ENCODE results near the gene CERK.

The CERK gene

GRCh38 chr22:46697811-46698515, 40.1 kb downstream of the CERK start:
- no peak for DNase-seq

GRCh38 chr22:46696614-46697013, 41.4 kb downstream of the CERK start:
- no peak for DNase-seq

GRCh38 chr22:46696229-46696518, 41.9 kb downstream of the CERK start:
- DNase-seq = no peak

- DNase-seq = no peak
Observed at GRCh38 chr22:46695346-46696228, 42.5 kb downstream of the CERK start.

- DNase-seq = no peak
Observed at GRCh38 chr22:46694416-46695170, 43.5 kb downstream of the CERK start.

- no peak for DNase-seq
Observed at GRCh38 chr22:46693634-46694415, 44.2 kb downstream of the CERK start.

- no peak for DNase-seq
Observed at GRCh38 chr22:46691571-46691970, 46.5 kb downstream of the CERK start.

GRCh38 chr22:46690146-46690545, 47.9 kb downstream of the CERK start:
- DNase-seq = no peak

- no peak for DNase-seq
Observed at GRCh38 chr22:46688949-46689348, 49.1 kb downstream of the CERK start.

GRCh38 chr22:46687460-46687859, 50.6 kb downstream of the CERK start:
- DNase-seq = no peak

- no peak for DNase-seq
Observed at GRCh38 chr22:46687048-46687444, 51.0 kb downstream of the CERK start.

- no peak for DNase-seq
Observed at GRCh38 chr22:46686221-46687047, 51.6 kb downstream of the CERK start.

GRCh38 chr22:46684706-46685105, 53.3 kb downstream of the CERK start:
- peak; percentile 52 for DNase-seq

- DNase-seq = no peak
Observed at GRCh38 chr22:46682011-46682731, 55.9 kb downstream of the CERK start.

GRCh38 chr22:46681010-46681409, 57.0 kb downstream of the CERK start:
- no peak for DNase-seq

- DNase-seq = no peak
Observed at GRCh38 chr22:46679706-46680269, 58.3 kb downstream of the CERK start.

- DNase-seq = no peak
Observed at GRCh38 chr22:46678785-46679700, 59.0 kb downstream of the CERK start.

GRCh38 chr22:46678003-46678657, 59.9 kb downstream of the CERK start:
- DNase-seq = no peak

GRCh38 chr22:46677323-46678002, 60.6 kb downstream of the CERK start:
- no peak for DNase-seq

Data from CD4-positive, alpha-beta T cell treated with Interferon gamma for 1 hour (primary cell).